K562 (cell line): ENCODE results near the gene ERFL. TPM values are rescaled to one million over a fixed set of nuclear protein-coding genes. Genes with fewer than 3 reads are reported as not detected.

Experiments
- ARID3B ChIP-seq: fragments of 250-450 bp; sonication (Bioruptor Pico); IDR thresholded peaks from 2 replicates; pipeline ENCODE4 v1.4.0; 2020; ENCODE audit warnings: borderline replicate concordance
- CREB1 ChIP-seq, 2 experiments: sonication (generic) in 1 of 2; formaldehyde crosslinking in 1 of 2; IDR thresholded peaks; 2 replicates each; pipeline versions ENCODE4 v1.6.1 to v1.8.0; 2012 to 2022; ENCODE audit warnings: inconsistent platforms in 1 of 2, mild to moderate bottlenecking in 1 of 2, missing genetic modification reagents in 1 of 2, moderate library complexity in 1 of 2
- CREM ChIP-seq: IDR thresholded peaks from 2 replicates; pipeline ENCODE4 v1.6.1; 2014; ENCODE audit warnings: antibody characterized with exemption, low read depth
- DNMT1 ChIP-seq: fragments of 450-650 bp; IDR thresholded peaks from 2 replicates; pipeline ENCODE4 v1.6.1; 2016; ENCODE audit warnings: antibody characterized with exemption, mild to moderate bottlenecking
- FOXO4 ChIP-seq: fragments of 450-650 bp; formaldehyde crosslinking; IDR thresholded peaks from 2 replicates; pipeline ENCODE4 v1.4.0; 2020; ENCODE audit warnings: mild to moderate bottlenecking, moderate library complexity
- HDAC2 ChIP-seq: fragments of 450-650 bp; IDR thresholded peaks from 2 replicates; pipeline ENCODE4 v1.6.1; 2016; ENCODE audit warnings: mild to moderate bottlenecking
- HLTF ChIP-seq: fragments of 450-650 bp; IDR thresholded peaks from 2 replicates; pipeline ENCODE4 v1.6.1; 2016
- ILF3 ChIP-seq: fragments of 450-650 bp; IDR thresholded peaks from 2 replicates; pipeline ENCODE4 v1.6.1; 2018; ENCODE audit warnings: antibody characterized with exemption, mild to moderate bottlenecking, moderate library complexity, borderline replicate concordance
- IRF2 ChIP-seq: sonication (generic); formaldehyde crosslinking; IDR thresholded peaks from 2 replicates; pipeline ENCODE4 v1.8.1; 2022; ENCODE audit warnings: mild to moderate bottlenecking, missing genetic modification reagents
- MAFF ChIP-seq: IDR thresholded peaks from 2 replicates; pipeline ENCODE4 v1.6.1; 2012; ENCODE audit warnings: low read length, improper control_type of control experiment
- NUFIP1 ChIP-seq: fragments of 450-650 bp; IDR thresholded peaks from 2 replicates; pipeline ENCODE4 v1.6.1; 2018; ENCODE audit not compliant: partially characterized antibody
- PBX2 ChIP-seq, 2 experiments: IDR thresholded peaks in 1 of 2; conservative IDR thresholded peaks in 1 of 2; 2 replicates each; pipeline ENCODE4 v1.6.1; 2016; ENCODE audit warnings: low read depth in 2 of 2, mild to moderate bottlenecking in 1 of 2, missing compliant biosample characterization in 1 of 2, missing genetic modification characterization in 1 of 2, moderate library complexity in 1 of 2
- POLR2AphosphoS2 ChIP-seq: IDR thresholded peaks from 2 replicates; pipeline ENCODE4 v1.6.1; 2012; ENCODE audit warnings: low read length, improper control_type of control experiment
- RFX1 ChIP-seq: fragments of 450-650 bp; IDR thresholded peaks from 2 replicates; pipeline ENCODE4 v1.6.1; 2016; ENCODE audit warnings: mild to moderate bottlenecking, moderate library complexity
- TARDBP ChIP-seq: fragments of 450-650 bp; IDR thresholded peaks from 2 replicates; pipeline ENCODE4 v1.6.1; 2016
- VEZF1 ChIP-seq: fragments of 200-800 bp; sonication (Bioruptor generic); IDR thresholded peaks from 2 replicates; pipeline ENCODE4 v1.6.1; 2017; ENCODE audit warnings: missing genetic modification characterization, missing compliant biosample characterization
- ZBTB26 ChIP-seq: fragments of 450-650 bp; formaldehyde crosslinking; IDR thresholded peaks from 2 replicates; pipeline ENCODE4 v1.4.0; 2022; ENCODE audit warnings: missing genetic modification characterization
- ZBTB8A ChIP-seq: fragments of 450-650 bp; IDR thresholded peaks from 2 replicates; pipeline ENCODE4 v1.6.1; 2018; ENCODE audit warnings: mild to moderate bottlenecking, moderate library complexity; ENCODE audit not compliant: partially characterized antibody
- ZNF184 ChIP-seq: sonication (generic); formaldehyde crosslinking; IDR thresholded peaks from 2 replicates; pipeline ENCODE4 v1.5.0; 2020; ENCODE audit warnings: missing genetic modification reagents
- ZNF75A ChIP-seq: fragments of 450-650 bp; formaldehyde crosslinking; IDR thresholded peaks from 2 replicates; pipeline ENCODE4 v1.4.0; 2020; ENCODE audit warnings: mild to moderate bottlenecking
- ZSCAN29 ChIP-seq: fragments of 450-650 bp; IDR thresholded peaks from 2 replicates; pipeline ENCODE4 v1.6.1; 2017
- polyA plus RNA-seq, 8 experiments: library from polyadenylated mRNA; depleted of rRNA in 4 of 8; stranded (reverse) in 5 of 8; unstranded in 3 of 8; fragments of >200 nt; fragmentation: Nextera tagmentation in 2 of 8; fragmentation: Illumina TruSeq in 1 of 8; extraction: Ambion mirVana in 2 of 8; extraction: Trizol in 1 of 8; gene quantifications; 2 replicates each; pipeline versions ENCODE4 v1.2.1 to v1.2.3, GENCODE V29; 2011 to 2014; ENCODE audit warnings: inconsistent platforms in 1 of 8, missing spikeins in 1 of 8
- total RNA-seq, 7 experiments: library from RNA; depleted of rRNA in 6 of 7; stranded (reverse); fragments of >200 nt in 6 of 7; fragmentation: Illumina TruSeq in 2 of 7; extraction: Trizol in 2 of 7; gene quantifications; 2 replicates each; pipeline versions ENCODE4 v1.2.1 to v1.2.3, GENCODE V29; 2011 to 2021; ENCODE audit warnings: low replicate concordance in 1 of 7

The ERFL gene
- total and polyA plus RNA-seq, 9 of the 15 experiments (the other 6 are each of a cell fraction or from before 2014, with no cell fraction given) = 0.07 to 0.75 (median 0.32) TPM; not detected in 4

GRCh38 chr19:41934849-41935374, 6.7 kb upstream of the ERFL start (continued):
- TF ChIP-seq HDAC2 (0 out of 2 replicates have a peak, but pooled peaks have one; percentile 16), ZSCAN29 (no peak), ZBTB8A (no peak), CREM (0 out of 2 replicates have a peak, but pooled peaks have one; percentile 25), ZNF75A (no peak), ILF3 (no peak), RFX1 (no peak), DNMT1 (no peak), TARDBP (no peak), CREB1 (IDR thresholded peaks at IDR 0.05) (no peak), CREB1 (CRISPR knock-in tag; IDR thresholded peaks at IDR 0.05) (no peak), PBX2 (CRISPR knock-in tag; IDR thresholded peaks at IDR 0.05; ENCODE audit: low read depth) (no peak), PBX2 (tag; conservative IDR thresholded peaks at IDR 0.05; ENCODE audit: low read depth) (no peak), ARID3B (CRISPR knock-in tag) (no peak), ZBTB26 (no peak), NUFIP1 (no peak), IRF2 (no peak), VEZF1 (CRISPR knock-in tag) (no peak; the same call in 1 of the 2 replicates), ZNF184 (no peak), MAFF (no peak), FOXO4 (CRISPR knock-in tag) (no peak), POLR2AphosphoS2 (no peak), HLTF (no peak)
